Amniotic epithelial cell (primary cell): Measurements from ENCODE around the gene GRHPR.
"Not testable (repeated sequence)": the region's sequence is repeated elsewhere in the genome, so short reads cannot be mapped to it uniquely, and the experiment has no call there.

Experiments
- DNase-seq: peaks from one replicate; pipeline ENCODE4 v3.0.0-alpha.2; 2010; ENCODE audit warnings: low read depth

GRHPR gene

DNA sequence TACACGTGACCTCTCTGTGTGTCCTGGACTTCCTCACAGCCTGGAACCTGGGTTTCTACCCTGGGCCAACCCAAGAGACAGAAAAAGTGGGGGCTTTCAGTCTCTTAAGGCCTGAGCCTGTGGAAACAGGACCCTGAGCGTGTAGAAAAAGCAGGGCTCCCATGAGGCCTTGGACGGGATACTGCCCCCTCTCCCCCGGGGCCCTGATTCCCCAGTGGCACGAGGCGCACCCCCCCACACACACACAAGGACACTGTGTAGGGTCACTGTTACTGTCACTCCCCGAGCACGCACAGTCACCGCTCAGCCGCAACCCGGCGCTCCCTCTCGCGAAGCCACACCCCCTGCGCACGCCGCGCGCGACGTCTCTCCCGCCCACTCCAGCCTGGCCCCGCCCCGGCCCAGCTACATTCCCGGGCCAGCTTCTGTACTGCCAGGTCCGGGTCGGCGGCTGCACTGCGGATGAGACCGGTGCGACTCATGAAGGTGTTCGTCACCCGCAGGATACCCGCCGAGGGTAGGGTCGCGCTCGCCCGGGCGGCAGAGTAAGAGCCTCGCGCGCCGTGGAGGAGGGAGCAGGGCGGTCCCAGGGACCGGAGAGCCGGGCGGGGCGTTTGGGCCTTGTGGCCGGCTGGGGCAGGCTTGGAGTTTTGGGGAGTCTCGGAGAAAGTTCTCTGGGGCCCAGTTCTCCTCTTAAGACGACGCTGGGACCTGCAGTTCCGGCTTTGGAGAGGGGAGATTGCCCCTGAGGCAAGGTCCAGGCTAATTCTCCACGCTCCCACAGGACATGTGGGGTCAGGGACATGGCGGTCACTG lies at the start of gene GRHPR:
Gene GRHPR, plus strand, starts transcription at position 408 of the 816 bp plus-strand sequence. Its CDS starts 55 bp downstream, at position 463.
- peak; percentile 45 for DNase-seq

DNA sequence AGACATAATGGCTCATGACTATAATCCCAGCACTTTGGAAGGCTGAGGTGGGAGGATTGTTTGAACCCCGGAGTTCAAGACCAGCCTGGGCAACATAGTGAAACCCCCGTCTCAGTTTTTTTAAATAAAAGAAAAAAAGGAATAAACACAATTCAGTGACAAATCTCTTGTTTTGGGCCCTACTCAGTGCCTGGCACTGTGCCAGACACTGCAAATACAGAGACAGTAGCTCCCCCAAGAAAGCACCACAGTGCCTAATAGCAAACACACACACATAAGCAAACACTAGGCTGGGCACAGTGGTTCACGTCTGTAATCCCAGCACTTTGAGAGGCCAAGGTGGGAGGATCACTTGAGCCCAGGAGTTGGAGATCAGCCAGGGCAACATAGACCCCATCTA lies 49.7 kb upstream of the GRHPR start:
- DNase-seq: no peak

GRCh38 chr9:37373621-37374020 lies 48.9 kb upstream of the GRHPR start:
- no peak for DNase-seq

GRCh38 chr9:37374892-37375291 lies 47.6 kb upstream of the GRHPR start:
- no peak for DNase-seq

DNA sequence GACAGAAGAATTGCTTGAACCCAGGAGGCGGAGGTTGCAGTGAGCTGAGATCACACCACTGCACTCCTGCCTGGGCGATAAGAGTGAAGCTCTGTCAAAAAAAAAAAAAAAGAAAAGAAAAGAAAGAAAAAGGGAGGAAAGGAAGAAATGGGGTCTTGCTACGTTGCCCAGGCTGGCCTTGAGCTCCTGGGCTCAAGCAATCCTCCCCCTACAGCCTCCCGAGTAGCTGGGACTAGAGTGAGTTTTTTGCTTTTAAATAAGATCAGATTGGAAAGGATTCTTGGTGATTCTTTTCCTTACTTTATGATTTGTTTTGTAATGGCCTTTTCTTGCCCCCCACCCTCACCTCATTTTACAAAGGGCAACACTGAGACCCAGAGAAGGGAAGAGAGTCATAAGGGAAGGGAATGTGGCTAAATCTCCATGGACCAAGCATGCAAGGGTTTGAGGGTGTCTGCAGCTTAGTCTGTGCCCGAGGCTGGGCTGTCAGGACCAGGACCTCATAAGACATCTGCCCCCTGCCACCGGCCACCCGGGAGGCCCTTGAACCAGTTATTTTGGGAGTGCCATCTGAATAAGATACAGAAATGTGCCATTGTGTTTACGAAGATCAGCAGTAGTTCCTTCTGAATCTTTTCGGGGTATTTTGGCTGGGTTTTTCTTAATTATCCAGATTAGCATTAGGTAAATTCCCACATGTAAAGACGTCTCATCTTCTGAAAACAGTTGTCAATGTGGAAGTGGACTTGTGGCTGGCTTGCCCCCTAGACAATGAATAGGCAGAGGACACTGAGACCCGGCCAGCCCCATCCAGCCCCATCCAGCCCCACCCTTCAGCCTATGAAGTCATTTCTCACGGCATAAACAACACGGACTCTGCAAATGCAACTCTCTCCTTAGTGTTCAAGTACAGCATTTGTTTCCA lies 44.5 kb upstream of the GRHPR start:
- no peak for DNase-seq

- DNase-seq: no peak
Observed at GRCh38 chr9:37378613-37379004, 43.9 kb upstream of the GRHPR start.

GRCh38 chr9:37379835-37380234 lies 42.7 kb upstream of the GRHPR start:
- no peak for DNase-seq

DNA sequence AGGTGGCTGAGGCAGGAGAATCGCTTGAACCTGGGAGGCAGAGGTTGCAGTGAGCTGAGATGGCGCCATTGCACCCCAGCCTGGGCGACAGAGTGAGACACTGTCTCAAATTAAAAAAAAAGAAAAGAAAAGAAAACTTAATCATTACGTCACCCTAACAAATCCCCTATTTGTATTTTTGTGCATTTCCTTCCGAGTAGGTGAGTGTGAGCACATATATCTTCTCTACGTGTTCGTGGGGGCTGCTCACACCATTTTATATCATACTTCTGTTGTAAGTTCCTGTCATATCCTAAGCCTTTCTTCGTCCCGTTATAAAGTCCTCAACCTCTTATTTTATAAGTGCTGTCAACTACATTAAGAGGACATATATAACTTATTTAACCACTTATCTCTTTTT lies 41.9 kb upstream of the GRHPR start:
- DNase-seq: no peak

DNA sequence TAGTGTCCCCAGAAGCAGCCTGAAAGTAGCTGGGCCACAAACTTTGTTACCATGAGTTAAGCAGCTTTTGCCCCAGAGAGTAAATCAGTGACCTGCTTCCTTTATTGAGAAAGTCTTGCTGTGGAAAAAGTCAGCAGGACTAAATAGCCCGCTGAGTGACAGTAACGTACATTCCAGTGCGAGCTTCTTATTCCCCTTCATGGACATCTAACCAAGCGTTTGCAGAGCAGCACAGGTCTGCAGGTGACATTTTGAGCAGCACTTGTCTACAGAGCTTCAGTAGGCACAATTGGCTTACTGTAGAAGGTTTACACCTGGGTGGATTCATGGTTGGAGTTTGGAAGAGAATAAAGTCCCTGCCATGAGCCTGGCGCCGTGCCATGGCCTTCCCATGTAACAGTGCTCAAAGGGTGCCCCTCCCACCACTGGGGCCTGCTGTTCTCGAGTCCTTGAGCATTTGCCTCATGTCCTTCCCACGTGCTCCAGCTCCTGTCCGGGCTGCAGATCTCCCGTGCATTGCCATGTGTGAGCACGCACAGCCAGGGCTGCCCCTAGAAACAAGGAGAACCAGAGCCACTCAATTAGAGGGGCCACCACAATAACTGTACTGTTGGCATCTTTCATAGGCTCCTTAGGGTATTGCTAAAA lies 41.3 kb upstream of the GRHPR start:
- DNase-seq: no peak

DNA sequence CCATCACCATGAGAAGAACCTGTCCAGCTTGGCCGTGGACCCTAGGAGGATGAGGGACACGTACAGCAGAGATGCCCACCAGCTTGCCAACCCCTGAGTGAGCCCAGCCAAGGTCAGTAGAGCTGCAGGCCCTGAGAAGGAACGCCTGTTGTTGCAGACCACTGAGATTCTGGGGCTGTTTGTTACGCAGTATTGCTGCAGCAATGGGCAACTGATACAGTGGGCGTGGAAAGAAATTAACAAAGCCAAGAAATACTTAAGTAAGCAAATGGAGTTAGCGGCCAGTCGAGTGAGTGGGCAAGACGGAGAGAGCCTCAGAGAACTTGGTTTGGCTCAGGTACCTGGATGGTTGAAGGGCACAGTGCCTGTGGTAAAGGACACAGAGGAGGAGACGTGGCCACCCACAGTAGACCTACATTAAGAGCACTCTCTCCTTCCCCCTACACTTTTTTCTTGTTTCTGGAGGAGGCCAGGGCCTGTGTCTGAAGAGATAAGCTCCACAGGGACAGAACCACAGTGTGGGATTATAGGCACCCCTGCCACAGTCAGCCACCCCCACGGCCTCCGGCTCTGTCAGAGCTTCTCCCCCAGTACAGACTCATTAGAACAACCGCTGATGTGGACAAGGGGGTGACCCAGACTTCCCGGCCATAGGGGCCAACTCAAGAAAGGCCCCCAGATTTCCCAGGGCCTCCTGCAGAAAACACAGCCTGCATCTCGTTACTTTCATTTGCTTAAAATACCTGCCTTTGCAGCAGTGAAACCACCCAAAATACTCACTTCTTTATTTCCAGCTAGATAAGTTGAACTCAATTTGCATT lies 40.1 kb upstream of the GRHPR start:
- DNase-seq: no peak

DNA sequence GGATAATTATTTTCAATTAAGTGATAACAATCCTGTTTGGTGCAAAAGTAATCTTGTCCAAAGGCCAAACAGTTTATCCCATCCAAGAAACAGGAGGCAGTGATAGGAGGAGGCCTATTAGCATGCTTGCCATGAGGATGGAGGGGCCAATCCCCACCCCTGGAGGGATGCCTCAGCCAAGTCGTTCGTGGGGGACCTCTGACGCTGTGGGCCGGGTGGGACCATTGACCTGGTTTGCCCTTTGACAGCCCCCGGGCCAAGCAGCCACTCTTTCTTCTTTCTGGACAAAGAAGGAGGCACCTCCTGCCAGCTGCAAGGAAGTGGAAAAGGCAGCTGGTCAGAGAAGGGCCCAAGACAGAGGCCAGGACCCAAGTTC lies 39.5 kb upstream of the GRHPR start:
- DNase-seq: no peak

GRCh38 chr9:37383393-37383792 lies 39.1 kb upstream of the GRHPR start:
- DNase-seq: no peak

DNA sequence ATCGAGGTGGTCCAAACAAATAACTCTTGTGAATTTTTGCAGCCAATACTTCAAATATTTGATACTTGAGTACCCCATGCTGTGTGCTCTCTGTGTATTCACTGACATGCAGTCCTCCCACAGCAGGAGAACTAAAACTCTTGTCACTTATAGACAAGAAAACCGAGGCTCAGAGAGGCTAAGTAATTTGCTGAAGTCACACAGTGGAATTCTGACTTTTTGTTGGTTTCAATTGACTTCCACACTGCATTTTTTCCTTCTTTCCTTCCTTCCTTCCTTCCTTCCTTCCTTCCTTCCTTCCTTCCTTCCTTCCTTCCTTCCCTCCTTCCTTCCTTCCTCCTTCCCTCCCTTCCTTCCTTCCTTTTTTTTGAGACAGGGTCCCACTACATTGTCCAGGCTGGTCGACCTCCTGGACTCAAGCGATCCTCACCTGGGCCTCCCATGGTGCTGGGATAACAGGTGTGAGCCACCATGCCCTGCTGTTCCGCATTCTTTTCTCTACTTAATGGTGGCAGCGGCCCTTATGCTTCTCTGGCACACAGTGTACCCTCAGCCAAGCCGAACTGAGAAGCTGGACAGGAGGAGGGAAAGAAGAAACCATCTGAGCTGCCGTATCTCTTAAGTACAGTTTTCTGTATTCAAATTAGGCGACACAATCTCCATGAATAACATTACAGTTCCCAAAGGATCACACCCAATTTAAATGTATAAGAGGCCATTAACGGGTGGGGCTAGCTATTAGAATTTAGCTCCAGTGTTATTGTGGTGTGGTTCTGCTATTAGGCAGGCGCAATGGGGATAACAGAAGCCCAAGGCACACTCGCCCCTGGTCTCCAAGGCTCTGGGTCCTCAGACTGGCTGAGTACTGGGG lies 38.4 kb upstream of the GRHPR start:
- DNase-seq: no peak

DNA sequence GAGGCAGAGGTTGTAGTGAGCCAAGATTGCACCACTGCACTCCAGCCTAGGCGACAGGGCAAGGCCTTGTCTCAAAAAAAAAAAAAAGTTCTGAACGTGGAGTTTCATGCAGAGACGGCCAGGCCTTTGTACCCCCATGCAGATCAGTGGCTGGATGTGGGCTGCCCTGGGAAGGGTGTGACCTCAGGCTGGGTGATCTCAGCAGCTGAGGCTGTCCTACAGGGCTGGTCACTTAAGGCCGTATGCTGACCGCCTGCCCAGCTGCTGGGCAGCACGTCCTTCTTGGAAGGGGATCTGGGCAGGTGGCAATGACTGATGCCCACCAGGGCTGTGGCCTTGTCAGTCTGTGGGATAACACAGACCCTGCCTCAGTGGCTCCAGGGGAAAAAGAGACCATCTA lies 37.2 kb upstream of the GRHPR start:
- no peak for DNase-seq

DNA sequence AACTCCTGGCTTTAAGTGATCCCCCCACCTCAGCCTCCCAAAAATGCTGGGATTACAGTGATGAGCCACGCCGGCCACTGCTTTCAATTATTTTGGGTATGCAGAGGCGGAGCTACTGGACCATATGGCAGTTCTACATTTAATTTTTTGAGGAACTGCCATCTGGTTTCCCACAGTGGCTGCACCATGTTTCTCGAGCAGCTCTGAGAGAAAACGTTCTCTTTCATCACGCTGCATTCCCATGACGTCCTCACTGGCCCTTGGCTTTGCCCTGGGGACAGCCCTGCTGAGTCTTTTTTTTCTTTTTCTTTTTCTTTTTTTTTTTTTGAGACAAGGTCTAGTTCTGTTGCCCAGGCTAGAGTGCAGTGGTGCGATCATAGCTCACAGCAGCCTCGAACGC lies 35.5 kb upstream of the GRHPR start:
- no peak for DNase-seq

DNA sequence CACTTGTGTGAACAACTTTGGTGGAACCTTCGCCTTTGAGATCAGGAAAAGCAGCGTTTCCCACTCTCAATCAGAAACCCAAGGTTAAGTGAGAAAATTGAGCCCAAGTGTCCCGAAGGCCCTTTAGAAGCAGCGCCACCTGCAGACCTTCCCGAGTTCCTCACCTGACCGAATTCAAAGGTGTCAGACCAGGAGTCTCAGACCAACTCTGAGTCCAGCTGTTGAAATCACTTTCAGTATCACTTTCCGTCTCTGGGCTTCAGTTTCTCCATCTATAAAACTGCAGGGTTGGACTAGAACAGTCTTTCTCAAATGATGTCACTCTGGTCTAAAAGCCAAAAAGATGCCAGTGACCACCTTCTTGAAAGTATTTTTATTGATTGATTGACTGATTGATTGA lies 31.7 kb upstream of the GRHPR start:
- DNase-seq: peak; percentile 9

DNA sequence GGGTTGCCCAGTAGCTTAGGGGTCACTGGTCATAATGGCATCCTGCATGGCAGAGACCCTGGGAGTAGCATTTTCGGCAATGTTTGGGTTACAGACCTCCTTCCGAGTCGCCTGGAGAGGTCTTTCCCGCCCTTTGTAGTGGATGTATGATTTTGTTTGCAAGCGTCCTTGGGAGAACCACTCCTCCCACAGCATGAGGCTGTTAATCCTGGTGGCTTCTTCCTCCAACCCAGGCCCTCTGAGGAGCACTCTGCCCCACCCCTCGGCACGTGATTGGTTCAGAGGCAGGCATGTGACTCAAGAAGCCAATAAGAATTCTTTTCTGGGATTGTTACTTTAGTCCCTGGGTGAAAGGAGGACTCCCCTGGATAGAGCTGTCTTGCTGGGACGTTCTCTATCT lies 30.2 kb upstream of the GRHPR start:
- DNase-seq: no peak

GRCh38 chr9:37395229-37395628 lies 27.3 kb upstream of the GRHPR start:
- no peak for DNase-seq

DNA sequence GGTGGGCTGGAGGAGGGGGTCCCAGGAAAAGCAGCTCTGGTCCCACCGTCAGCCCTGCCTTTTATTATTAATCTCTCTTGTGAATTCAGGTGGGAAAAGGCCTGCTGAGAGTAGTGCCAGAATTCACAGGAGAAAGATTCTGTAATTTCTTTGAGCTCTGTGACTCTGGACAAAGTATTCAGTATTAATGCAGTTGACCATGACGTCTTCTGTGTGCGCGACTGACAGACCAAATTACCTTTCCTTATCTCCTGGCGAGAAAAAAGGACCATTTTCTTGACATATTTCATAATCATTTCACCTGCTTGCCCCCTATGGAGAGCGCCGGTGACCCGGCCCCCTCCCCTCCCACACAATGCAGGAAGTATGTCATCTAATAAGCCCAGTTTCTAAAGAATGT lies 26.8 kb upstream of the GRHPR start:
- no peak for DNase-seq

- DNase-seq: not testable (repeated sequence)
Observed at GRCh38 chr9:37397948-37398347, 24.5 kb upstream of the GRHPR start.
